ENCODE measurements around the gene SLC16A8.

The SLC16A8 gene

GRCh38 chr22:38074181-38075104, 9.5 kb downstream of the SLC16A8 start:
- Histone ChIP-seq H3K4me3 (ENCODE audit: low read depth, low read length) (no peak overlapping the region), H3K4me1 (ENCODE audit: control insufficient read depth, insufficient read depth, low read length) (no peaks in the 10 kb centered on the region), H3K9me3 (ENCODE audit: control insufficient read depth, insufficient read depth, low read length) (no peaks in the 10 kb centered on the region), H3K27me3 (ENCODE audit: control insufficient read depth, insufficient read depth, low read length) (no peaks in the 10 kb centered on the region), H3K9ac (ENCODE audit: low read depth, low read length) (no peak overlapping the region), H3K36me3 (ENCODE audit: control insufficient read depth, insufficient read depth, low read length) (peaks cover 31% of the 10 kb centered on the region)

- H3K4me1 ChIP-seq (ENCODE audit: control insufficient read depth, insufficient read depth, low read length) = no peaks in the 10 kb centered on the region
- peaks cover 34% of the 10 kb centered on the region for H3K36me3 ChIP-seq (ENCODE audit: control insufficient read depth, insufficient read depth, low read length)
Observed at GRCh38 chr22:38073150-38074130, 10.5 kb downstream of the SLC16A8 start.

GRCh38 chr22:38072322-38073149, 11.4 kb downstream of the SLC16A8 start:
- Histone ChIP-seq H3K9me3 (ENCODE audit: control insufficient read depth, insufficient read depth, low read length) (no peaks in the 10 kb centered on the region), H3K36me3 (ENCODE audit: control insufficient read depth, insufficient read depth, low read length) (peaks cover 38% of the 10 kb centered on the region), H3K27me3 (ENCODE audit: control insufficient read depth, insufficient read depth, low read length) (no peaks in the 10 kb centered on the region), H3K4me1 (ENCODE audit: control insufficient read depth, insufficient read depth, low read length) (no peaks in the 10 kb centered on the region), H3K4me3 (ENCODE audit: low read depth, low read length) (no peak overlapping the region), H3K9ac (ENCODE audit: low read depth, low read length) (no peak overlapping the region)

More at GRCh38 chr22:38073150-38074130, 10.5 kb downstream of the SLC16A8 start:
- no peaks in the 10 kb centered on the region for H3K9me3 ChIP-seq (ENCODE audit: control insufficient read depth, insufficient read depth, low read length)
- H3K27me3 ChIP-seq (ENCODE audit: control insufficient read depth, insufficient read depth, low read length) = no peaks in the 10 kb centered on the region
- no peak overlapping the region for H3K4me3 ChIP-seq (ENCODE audit: low read depth, low read length)
- H3K9ac ChIP-seq (ENCODE audit: low read depth, low read length) = no peak overlapping the region

- Histone ChIP-seq H3K36me3 (ENCODE audit: control insufficient read depth, insufficient read depth, low read length) (peaks cover 40% of the 10 kb centered on the region), H3K9me3 (ENCODE audit: control insufficient read depth, insufficient read depth, low read length) (no peaks in the 10 kb centered on the region), H3K9ac (ENCODE audit: low read depth, low read length) (no peak overlapping the region), H3K27me3 (ENCODE audit: control insufficient read depth, insufficient read depth, low read length) (no peaks in the 10 kb centered on the region), H3K4me3 (ENCODE audit: low read depth, low read length) (no peak overlapping the region), H3K4me1 (ENCODE audit: control insufficient read depth, insufficient read depth, low read length) (no peaks in the 10 kb centered on the region)
Observed at GRCh38 chr22:38071421-38072321, 12.3 kb downstream of the SLC16A8 start.

- no peaks in the 10 kb centered on the region for H3K9me3 ChIP-seq (ENCODE audit: control insufficient read depth, insufficient read depth, low read length)
- peaks cover 49% of the 10 kb centered on the region for H3K36me3 ChIP-seq (ENCODE audit: control insufficient read depth, insufficient read depth, low read length)
- no peaks in the 10 kb centered on the region for H3K4me1 ChIP-seq (ENCODE audit: control insufficient read depth, insufficient read depth, low read length)
- H3K4me3 ChIP-seq (ENCODE audit: low read depth, low read length) = no peak overlapping the region
- no peaks in the 10 kb centered on the region for H3K27me3 ChIP-seq (ENCODE audit: control insufficient read depth, insufficient read depth, low read length)
- no peak overlapping the region for H3K9ac ChIP-seq (ENCODE audit: low read depth, low read length)
Observed at GRCh38 chr22:38070250-38070921, 13.6 kb downstream of the SLC16A8 start.

GRCh38 chr22:38069372-38070249, 14.4 kb downstream of the SLC16A8 start:
- no peaks in the 10 kb centered on the region for H3K4me1 ChIP-seq (ENCODE audit: control insufficient read depth, insufficient read depth, low read length)
- H3K36me3 ChIP-seq (ENCODE audit: control insufficient read depth, insufficient read depth, low read length) = peaks cover 52% of the 10 kb centered on the region
- no peak overlapping the region for H3K4me3 ChIP-seq (ENCODE audit: low read depth, low read length)
- H3K27me3 ChIP-seq (ENCODE audit: control insufficient read depth, insufficient read depth, low read length) = no peaks in the 10 kb centered on the region
- H3K9me3 ChIP-seq (ENCODE audit: control insufficient read depth, insufficient read depth, low read length) = no peaks in the 10 kb centered on the region
- H3K9ac ChIP-seq (ENCODE audit: low read depth, low read length) = no peak overlapping the region

GRCh38 chr22:38068641-38069371, 15.2 kb downstream of the SLC16A8 start:
- H3K27me3 ChIP-seq (ENCODE audit: control insufficient read depth, insufficient read depth, low read length) = no peaks in the 10 kb centered on the region
- peaks cover 53% of the 10 kb centered on the region for H3K36me3 ChIP-seq (ENCODE audit: control insufficient read depth, insufficient read depth, low read length)
- no peaks in the 10 kb centered on the region for H3K9me3 ChIP-seq (ENCODE audit: control insufficient read depth, insufficient read depth, low read length)
- H3K4me1 ChIP-seq (ENCODE audit: control insufficient read depth, insufficient read depth, low read length) = no peaks in the 10 kb centered on the region
- no peak overlapping the region for H3K9ac ChIP-seq (ENCODE audit: low read depth, low read length)
- no peak overlapping the region for H3K4me3 ChIP-seq (ENCODE audit: low read depth, low read length)

GRCh38 chr22:38067761-38068360, 16.1 kb downstream of the SLC16A8 start:
- Histone ChIP-seq H3K4me1 (ENCODE audit: control insufficient read depth, insufficient read depth, low read length) (no peaks in the 10 kb centered on the region), H3K36me3 (ENCODE audit: control insufficient read depth, insufficient read depth, low read length) (peaks cover 48% of the 10 kb centered on the region), H3K9ac (ENCODE audit: low read depth, low read length) (no peak overlapping the region), H3K9me3 (ENCODE audit: control insufficient read depth, insufficient read depth, low read length) (no peaks in the 10 kb centered on the region), H3K4me3 (ENCODE audit: low read depth, low read length) (no peak overlapping the region), H3K27me3 (ENCODE audit: control insufficient read depth, insufficient read depth, low read length) (no peaks in the 10 kb centered on the region)

- Histone ChIP-seq H3K9me3 (ENCODE audit: control insufficient read depth, insufficient read depth, low read length) (no peaks in the 10 kb centered on the region), H3K36me3 (ENCODE audit: control insufficient read depth, insufficient read depth, low read length) (peaks cover 40% of the 10 kb centered on the region), H3K4me1 (ENCODE audit: control insufficient read depth, insufficient read depth, low read length) (no peaks in the 10 kb centered on the region), H3K9ac (ENCODE audit: low read depth, low read length) (no peak overlapping the region), H3K27me3 (ENCODE audit: control insufficient read depth, insufficient read depth, low read length) (no peaks in the 10 kb centered on the region), H3K4me3 (ENCODE audit: low read depth, low read length) (no peak overlapping the region)
Observed at GRCh38 chr22:38067028-38067415, 17.0 kb downstream of the SLC16A8 start.

All from iPS-15b (cell line).